ENCODE results near the gene ADGRV1.

- TF ChIP-seq POLR2A (IDR thresholded peaks at IDR 0.05; ENCODE audit: extremely low read depth, insufficient read length) (no peak), CTCF (IDR thresholded peaks at IDR 0.05; ENCODE audit: low read depth, low read length) (no peak), MYC (IDR thresholded peaks at IDR 0.05; ENCODE audit: low read depth, low read length) (no peak)
Observed at GRCh38 chr5:90689064-90689463, 130.5 kb downstream of the ADGRV1 start.

Data from NB4 (cell line).